Lower lobe of right lung (tissue), 2 donors: ENCODE results near the gene SGPP2. TPM values are rescaled to one million over a fixed set of nuclear protein-coding genes. Genes with fewer than 3 reads are reported as not detected.

Experiments used
- ATAC-seq, 2 donors: fragments of 200-7000 bp; cut with Tn5 transposase; one replicate each; pipeline ENCODE4 v1.9.1; 2020 to 2022; ENCODE audit warnings: mild to moderate bottlenecking in 2 of 2, moderate library complexity in 2 of 2
- DNase-seq: peaks from one replicate; pipeline ENCODE4 v3.0.0-alpha.2; 2020
- H3K27ac ChIP-seq: fragments of 200-600 bp; one replicate; pipeline ENCODE4 v1.8.0; 2022
- H3K27me3 ChIP-seq: fragments of 200-600 bp; one replicate; pipeline ENCODE4 v1.8.0; 2022; ENCODE audit warnings: low read depth
- H3K36me3 ChIP-seq: fragments of 200-600 bp; one replicate; pipeline ENCODE4 v1.8.0; 2022; ENCODE audit warnings: mild to moderate bottlenecking
- H3K4me1 ChIP-seq: fragments of 200-600 bp; one replicate; pipeline ENCODE4 v1.8.0; 2022
- H3K4me3 ChIP-seq: fragments of 200-600 bp; one replicate; pipeline ENCODE4 v1.8.0; 2022; ENCODE audit warnings: mild to moderate bottlenecking
- H3K9me3 ChIP-seq: fragments of 200-600 bp; one replicate; pipeline ENCODE4 v1.8.0; 2022
- intact Hi-C: fragments of 100-400 bp; cut with DNase I; formaldehyde crosslinking; loops from one replicate; pipeline ENCODE4 v1.11.0; 2022
- total RNA-seq: library from RNA; stranded (reverse); fragmentation: NEBNext Ultra II Directional; extraction: Animal tissue kit (Norgen Biotek cat#: 25700); gene quantifications from one replicate; pipeline ENCODE4 v1.2.1, GENCODE V29; 2021
- TF ChIP-seq, protein P1 (sequence below): fragments of 200-600 bp; IDR thresholded peaks from one replicate; pipeline ENCODE4 v1.8.0; 2022; ENCODE audit warnings: antibody characterized with exemption, mild to moderate bottlenecking
- donor health status: DM: no; HTN: yes; CAD: no; lungs with severe emphysema.

The SGPP2 gene
- total RNA-seq, 1 donor from 2014 or later, result 23.9 TPM

- Histone ChIP-seq H3K27me3 (no peaks in the 10 kb centered on the region), H3K4me1 (peaks cover 11% of the 10 kb centered on the region), H3K4me3 (no peak overlapping the region), H3K36me3 (no peaks in the 10 kb centered on the region), H3K9me3 (no peaks in the 10 kb centered on the region), H3K27ac (peak overlapping the region; percentile 32)
- TF ChIP-seq, protein P1, sequence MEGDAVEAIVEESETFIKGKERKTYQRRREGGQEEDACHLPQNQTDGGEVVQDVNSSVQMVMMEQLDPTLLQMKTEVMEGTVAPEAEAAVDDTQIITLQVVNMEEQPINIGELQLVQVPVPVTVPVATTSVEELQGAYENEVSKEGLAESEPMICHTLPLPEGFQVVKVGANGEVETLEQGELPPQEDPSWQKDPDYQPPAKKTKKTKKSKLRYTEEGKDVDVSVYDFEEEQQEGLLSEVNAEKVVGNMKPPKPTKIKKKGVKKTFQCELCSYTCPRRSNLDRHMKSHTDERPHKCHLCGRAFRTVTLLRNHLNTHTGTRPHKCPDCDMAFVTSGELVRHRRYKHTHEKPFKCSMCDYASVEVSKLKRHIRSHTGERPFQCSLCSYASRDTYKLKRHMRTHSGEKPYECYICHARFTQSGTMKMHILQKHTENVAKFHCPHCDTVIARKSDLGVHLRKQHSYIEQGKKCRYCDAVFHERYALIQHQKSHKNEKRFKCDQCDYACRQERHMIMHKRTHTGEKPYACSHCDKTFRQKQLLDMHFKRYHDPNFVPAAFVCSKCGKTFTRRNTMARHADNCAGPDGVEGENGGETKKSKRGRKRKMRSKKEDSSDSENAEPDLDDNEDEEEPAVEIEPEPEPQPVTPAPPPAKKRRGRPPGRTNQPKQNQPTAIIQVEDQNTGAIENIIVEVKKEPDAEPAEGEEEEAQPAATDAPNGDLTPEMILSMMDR, result no peak
- ATAC-seq (peak; percentile 93), DNase-seq (no peak)
- intact Hi-C loops, result no loop called here
Measured at GRCh38 chr2:222518570-222519381, 94.4 kb downstream of the SGPP2 start.

DNA sequence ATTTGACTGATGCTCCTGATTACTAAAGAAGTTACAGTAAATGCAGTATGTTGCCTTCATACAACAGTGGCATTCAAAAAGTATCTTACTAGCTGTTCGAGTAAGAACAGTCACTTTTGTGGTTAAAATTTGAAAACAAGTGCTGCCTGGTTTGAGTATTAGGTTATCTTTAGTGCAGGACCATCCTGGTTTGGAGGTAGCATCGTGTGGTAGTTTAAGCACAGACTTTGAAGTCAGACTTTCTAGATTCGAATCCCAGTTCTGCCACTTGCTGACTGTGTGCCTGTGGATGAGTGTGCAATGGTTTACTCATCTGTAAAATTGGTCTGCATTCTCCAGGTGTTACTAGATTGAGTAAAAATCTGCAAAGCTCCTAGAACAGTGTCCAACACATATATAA, 96.8 kb downstream of the SGPP2 start:
- TF ChIP-seq, protein P1, result no peak
- no peak overlapping the region for H3K27ac ChIP-seq

GRCh38 chr2:222522082-222522481, 97.7 kb downstream of the SGPP2 start:
- DNase-seq (no peak), ATAC-seq (no peak)
- Histone ChIP-seq H3K27me3 (no peaks in the 10 kb centered on the region), H3K4me1 (peaks cover 11% of the 10 kb centered on the region), H3K36me3 (no peaks in the 10 kb centered on the region), H3K27ac (no peak overlapping the region), H3K9me3 (no peaks in the 10 kb centered on the region), H3K4me3 (no peak overlapping the region)
- intact Hi-C loops, result no loop called here
- TF ChIP-seq, protein P1, result no peak

More for the DNA sequence above, 96.8 kb downstream of the SGPP2 start:
- H3K36me3 ChIP-seq, result no peaks in the 10 kb centered on the region
- no peaks in the 10 kb centered on the region for H3K9me3 ChIP-seq
- no peak for ATAC-seq
- no peak for DNase-seq
- H3K27me3 ChIP-seq, result no peaks in the 10 kb centered on the region
- H3K4me1 ChIP-seq, result peaks cover 11% of the 10 kb centered on the region
- intact Hi-C loops, result no loop called here
- no peak overlapping the region for H3K4me3 ChIP-seq

- DNase-seq, result no peak
- Histone ChIP-seq H3K36me3 (no peaks in the 10 kb centered on the region), H3K4me1 (peaks cover 6% of the 10 kb centered on the region), H3K9me3 (no peaks in the 10 kb centered on the region), H3K27ac (no peak overlapping the region), H3K4me3 (no peak overlapping the region), H3K27me3 (no peaks in the 10 kb centered on the region)
- TF ChIP-seq, protein P1, result no peak
- intact Hi-C loops, result no loop called here
- ATAC-seq, result peak; percentile 34 to 58
Measured at GRCh38 chr2:222523783-222524544, 99.6 kb downstream of the SGPP2 start.

DNA sequence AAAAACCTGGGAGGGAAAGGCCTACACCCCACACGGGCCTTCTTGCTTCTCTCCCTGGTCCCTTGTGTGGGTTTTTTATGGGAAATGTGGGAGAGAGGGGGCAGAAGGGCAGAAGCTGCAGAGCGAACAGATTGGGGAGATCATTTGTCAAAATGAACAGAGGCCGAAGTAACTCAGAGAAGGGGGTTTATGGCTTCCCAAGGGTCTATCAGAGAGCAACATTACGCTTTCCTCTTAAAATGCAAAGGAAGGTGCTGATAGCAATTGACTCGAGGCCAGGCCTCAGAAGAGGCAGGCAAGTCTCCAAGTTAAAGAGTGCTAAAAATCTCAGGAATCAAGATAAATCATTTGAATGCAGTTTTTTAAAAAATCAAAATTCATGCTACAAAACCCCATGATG, 101.5 kb downstream of the SGPP2 start:
- no peaks in the 10 kb centered on the region for H3K4me1 ChIP-seq
- no peak for ATAC-seq
- no peak for DNase-seq
- H3K9me3 ChIP-seq, result no peaks in the 10 kb centered on the region
- H3K4me3 ChIP-seq, result no peak overlapping the region
- no peak overlapping the region for H3K27ac ChIP-seq
- no peaks in the 10 kb centered on the region for H3K36me3 ChIP-seq
- H3K27me3 ChIP-seq, result no peaks in the 10 kb centered on the region
- TF ChIP-seq, protein P1, result no peak
- intact Hi-C loops, result no loop called here
